Vagina (tissue), 2 donors: ENCODE measurements around the gene LRPPRC.

Source experiments
- CTCF ChIP-seq, 3 experiments: fragments of 450-650 bp in 2 of 3; fragments of 200-600 bp in 1 of 3; sonication (generic) in 1 of 3; IDR thresholded peaks; one replicate each; pipeline ENCODE4 v1.5.1; 2017 to 2019; ENCODE audit warnings: antibody characterized with exemption in 3 of 3, mild to moderate bottlenecking in 2 of 3, moderate library complexity in 2 of 3
- POLR2A ChIP-seq, 2 donors: fragments of 450-650 bp; IDR thresholded peaks; one replicate each; pipeline ENCODE4 v1.6.1; 2017; ENCODE audit warnings: antibody characterized with exemption in 2 of 2, mild to moderate bottlenecking in 2 of 2, moderate library complexity in 2 of 2
- POLR2AphosphoS5 ChIP-seq, 2 donors: sonication (generic); formaldehyde crosslinking; IDR thresholded peaks; one replicate each; pipeline ENCODE4 v1.9.0; 2017; ENCODE audit warnings: antibody characterized with exemption in 2 of 2, mild to moderate bottlenecking in 2 of 2, low read depth in 1 of 2; ENCODE audit not compliant: insufficient read depth in 1 of 2

GRCh38 chr2:43942881-43943280 is 52.9 kb downstream of the LRPPRC start:
- TF ChIP-seq CTCF (IDR thresholded peaks at IDR 0.05) = no peak
- no peak for TF ChIP-seq POLR2A (IDR thresholded peaks at IDR 0.05)
- TF ChIP-seq POLR2AphosphoS5 (IDR thresholded peaks at IDR 0.05; ENCODE audit: insufficient read depth in 1 of 2, low read depth in 1 of 2) = no peak
